ENCODE measurements around the gene CFAP57. TPM values are rescaled to one million over a fixed set of nuclear protein-coding genes. Genes with fewer than 3 reads are reported as not detected.

CFAP57 gene
- polyA plus RNA-seq, 3 donors = 2.6 to 5.9 (median 4.7) TPM

GRCh38 chr1:43253173-43253572 lies 81.0 kb downstream of the CFAP57 start:
- no peak for DNase-seq

- no peak for DNase-seq
Observed at GRCh38 chr1:43253876-43254275, 81.7 kb downstream of the CFAP57 start.

DNA sequence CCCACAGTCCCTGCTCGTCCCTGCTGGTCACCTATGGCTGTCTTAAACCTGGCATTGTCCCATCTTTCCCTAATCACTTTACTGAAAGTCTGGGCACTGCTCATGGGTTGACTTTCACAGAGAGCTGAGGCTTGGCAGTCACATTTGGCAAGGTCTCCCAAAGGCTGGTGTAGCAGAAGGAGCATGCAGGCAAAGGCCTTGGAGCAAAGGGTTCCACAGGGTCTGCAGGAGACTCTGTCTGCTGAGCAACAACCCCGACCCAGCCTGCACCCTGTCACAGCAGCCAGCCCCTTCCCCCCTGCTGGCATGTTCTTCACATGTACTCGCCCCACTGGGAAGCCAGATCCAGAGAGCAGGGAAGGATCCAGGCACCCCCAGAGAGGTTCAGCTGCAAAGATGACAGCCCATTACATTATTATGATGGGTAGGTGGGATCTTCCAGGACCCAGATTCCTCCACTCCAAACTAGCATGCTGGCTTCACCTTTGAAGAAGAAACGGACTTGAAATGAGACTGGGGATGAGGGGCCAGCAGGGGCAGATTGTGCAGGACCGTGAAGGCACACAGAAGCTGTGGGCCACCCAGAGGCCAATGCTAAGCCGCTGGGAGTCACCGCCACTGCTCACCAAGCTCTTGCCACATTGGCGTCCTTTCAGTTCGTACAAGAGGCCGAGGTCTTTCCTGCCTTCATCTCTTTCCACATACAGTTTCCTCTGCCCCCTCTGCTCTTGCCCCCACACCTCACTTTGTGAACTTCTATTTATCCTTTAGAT lies 83.5 kb downstream of the CFAP57 start:
- DNase-seq = no peak

DNA sequence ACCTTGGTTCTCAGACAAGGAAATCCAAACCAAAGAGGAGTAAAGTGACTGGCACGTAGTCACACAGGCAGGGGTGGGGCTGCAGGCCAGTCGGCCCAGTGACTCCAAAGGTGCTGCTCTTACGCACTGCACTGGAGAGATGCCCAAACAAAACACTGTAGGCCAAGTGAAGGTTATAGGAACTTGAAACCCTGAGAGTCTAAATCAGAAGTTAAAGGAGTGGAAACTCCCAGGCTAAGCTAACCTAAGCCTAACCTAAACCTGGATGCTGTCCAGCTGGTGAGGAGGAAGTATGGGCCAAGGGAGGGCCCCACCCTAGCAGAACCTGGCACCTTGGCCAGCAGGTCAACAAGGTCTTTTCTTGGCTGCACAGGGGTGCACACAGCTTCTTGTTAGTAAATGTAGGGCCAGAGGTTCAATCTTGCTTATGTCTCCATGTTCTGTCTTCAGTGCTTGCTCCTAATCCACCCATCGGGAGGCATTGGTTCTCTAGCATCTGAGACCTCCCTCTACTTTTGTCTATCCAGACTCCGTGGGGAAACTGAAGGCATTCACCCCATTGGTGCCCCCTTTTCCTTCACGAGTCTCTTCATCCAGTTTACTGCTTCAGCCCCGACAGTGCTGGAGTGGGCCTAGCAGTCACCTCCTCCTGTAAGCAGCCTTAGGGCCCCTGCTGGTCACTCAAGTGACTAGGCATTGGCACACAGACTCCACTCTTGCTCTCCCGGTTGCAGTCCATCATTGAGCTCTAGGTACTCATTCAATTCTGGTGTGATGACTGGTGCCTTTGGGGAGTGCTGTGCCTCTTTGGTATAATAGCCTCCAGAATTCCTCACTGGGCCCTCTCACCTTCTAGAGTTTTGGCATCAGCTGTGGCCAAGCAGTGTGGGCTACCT lies 84.8 kb downstream of the CFAP57 start:
- no peak for DNase-seq

GRCh38 chr1:43258370-43258769 lies 86.2 kb downstream of the CFAP57 start:
- no peak for DNase-seq

DNA sequence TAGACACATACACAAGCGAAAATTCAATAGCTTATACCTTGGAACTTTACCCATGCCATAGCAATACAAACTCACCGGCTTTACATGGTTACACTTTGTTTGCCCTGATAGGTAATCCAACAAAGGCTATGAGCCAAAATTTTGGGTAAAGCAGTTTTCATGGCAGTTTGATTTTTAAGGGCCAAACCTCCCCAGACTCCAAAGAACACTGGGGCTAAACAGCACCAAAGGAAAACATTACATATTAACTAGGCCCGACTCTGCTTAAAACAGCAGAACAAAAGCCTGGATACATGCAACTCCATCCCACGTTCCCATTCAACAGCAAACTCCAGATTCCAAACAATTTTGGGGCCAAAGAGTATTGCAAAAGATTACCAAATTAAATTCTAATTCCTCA lies 93.3 kb downstream of the CFAP57 start:
- no peak for DNase-seq

DNA sequence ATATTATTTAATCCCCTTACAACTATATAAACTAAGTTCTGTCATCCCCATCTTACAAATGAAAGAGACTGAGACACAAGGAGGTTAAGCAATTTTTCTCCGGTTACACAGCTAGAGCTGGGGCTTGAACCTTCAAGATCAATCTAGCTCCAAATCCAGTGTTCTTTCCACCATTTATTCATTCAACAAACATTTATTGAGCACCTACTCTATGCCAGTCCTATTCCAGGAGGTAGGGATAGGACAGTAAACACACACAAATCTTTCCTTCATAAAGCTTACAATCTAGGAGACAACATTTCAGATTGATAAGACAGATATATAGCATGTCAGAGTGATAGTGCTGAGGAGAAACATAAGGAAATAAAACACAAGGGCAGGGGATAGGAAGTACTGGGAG lies 94.8 kb downstream of the CFAP57 start:
- no peak for DNase-seq

GRCh38 chr1:43267291-43267805 lies 95.2 kb downstream of the CFAP57 start:
- no peak for DNase-seq

- no peak for DNase-seq
Observed at GRCh38 chr1:43267818-43268425, 95.8 kb downstream of the CFAP57 start.

- DNase-seq = no peak
Observed at GRCh38 chr1:43269627-43270375, 97.7 kb downstream of the CFAP57 start, which contains the start of gene TMEM125. Gene TMEM125 (plus strand): TSS chr1:43269983. CDS start chr1:43272723, 2,740 bp downstream.

DNA sequence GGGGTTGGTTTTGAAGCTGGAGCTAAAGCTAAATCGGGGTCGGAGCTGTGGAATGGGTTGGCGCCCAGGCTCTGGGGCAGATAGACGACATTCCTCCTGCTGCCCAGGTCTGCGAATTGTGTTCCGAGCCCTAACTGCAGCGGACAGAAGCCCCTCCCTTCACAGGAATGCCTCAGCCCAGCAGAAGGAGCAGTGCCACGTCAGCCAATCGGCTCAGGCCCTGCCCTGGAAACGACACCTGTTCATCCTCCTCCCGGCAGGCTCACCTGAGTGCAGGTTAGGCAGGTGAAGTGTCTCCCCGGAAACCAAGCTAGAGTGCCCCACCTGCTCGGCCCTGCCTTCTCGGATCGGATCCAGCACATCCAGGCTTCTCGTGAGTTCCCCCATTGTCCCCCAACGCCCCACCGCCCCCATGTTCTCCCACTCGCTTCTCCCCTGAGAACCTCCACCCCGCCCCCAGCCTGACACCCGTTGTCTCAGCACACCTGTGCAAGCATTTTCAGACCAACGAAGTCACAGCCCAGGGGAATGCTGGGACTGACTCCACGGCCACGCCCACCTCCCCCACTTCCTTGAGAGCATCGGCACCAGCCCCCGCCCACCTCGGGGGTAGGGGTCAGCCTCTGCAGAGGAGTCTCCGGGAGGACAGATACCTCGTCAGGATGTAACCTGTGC lies 98.4 kb downstream of the CFAP57 start:
- DNase-seq = peak; percentile 51

DNA sequence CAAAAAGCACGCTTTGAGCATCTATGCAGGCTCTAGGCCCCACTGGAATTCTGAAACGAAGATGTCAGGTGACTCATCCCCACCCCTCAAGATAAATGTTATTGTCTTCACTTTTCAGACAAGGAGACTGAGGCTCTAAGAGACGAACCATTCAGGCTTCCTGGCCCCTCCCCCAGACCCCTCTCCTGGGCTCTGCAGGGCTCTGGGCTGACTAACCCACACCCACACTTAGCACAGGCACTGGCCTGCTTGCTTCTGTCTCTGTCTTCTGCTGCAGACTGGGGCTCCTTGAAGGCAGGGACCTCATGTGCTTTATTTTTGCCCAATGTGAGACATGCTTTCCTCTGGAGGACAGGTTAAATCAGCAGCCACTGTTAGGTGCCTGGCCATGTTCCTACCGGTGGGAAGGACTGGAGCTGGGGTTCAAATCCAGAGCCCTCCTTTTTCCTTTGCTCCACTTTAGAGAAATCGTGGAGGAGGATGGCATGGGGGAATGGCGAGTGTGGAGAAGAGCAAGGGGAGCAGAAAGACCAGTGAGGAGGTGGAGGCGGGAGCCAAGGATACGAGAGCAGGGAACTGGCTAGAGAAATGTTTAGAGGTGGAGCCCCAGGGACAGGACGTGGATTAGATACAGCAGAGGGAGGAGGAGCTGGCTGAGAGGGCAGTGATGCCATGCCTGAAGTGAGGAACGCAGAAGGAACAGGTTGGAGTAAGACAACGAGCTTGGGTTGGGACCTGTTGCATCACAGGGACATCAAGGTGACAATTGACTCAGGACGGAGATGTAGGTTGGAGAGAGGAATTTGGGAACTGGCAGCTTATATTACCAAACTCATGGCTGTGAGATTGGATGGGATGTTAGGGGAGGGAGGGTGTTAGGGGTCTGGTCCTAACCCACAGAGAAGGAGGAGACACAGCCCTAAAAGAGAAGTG lies 99.3 kb downstream of the CFAP57 start:
- DNase-seq = no peak

- DNase-seq = no peak
Observed at GRCh38 chr1:43272161-43272560, 100.0 kb downstream of the CFAP57 start.

GRCh38 chr1:43272576-43273571 lies 100.7 kb downstream of the CFAP57 start:
- no peak for DNase-seq

- no peak for DNase-seq
Observed at GRCh38 chr1:43273708-43274107, 101.6 kb downstream of the CFAP57 start.

- no peak for DNase-seq
Observed at GRCh38 chr1:43274125-43274803, 102.1 kb downstream of the CFAP57 start.

- no peak for DNase-seq
Observed at GRCh38 chr1:43274804-43275180, 102.7 kb downstream of the CFAP57 start.

All from renal pelvis (tissue), 4 donors.